ENCODE results near the gene CDK15. TPM values are rescaled to one million over a fixed set of nuclear protein-coding genes. Genes with fewer than 3 reads are reported as not detected.

CDK15 gene
- total RNA-seq, 1 donor from 2014 or later = 2.3 TPM

DNA sequence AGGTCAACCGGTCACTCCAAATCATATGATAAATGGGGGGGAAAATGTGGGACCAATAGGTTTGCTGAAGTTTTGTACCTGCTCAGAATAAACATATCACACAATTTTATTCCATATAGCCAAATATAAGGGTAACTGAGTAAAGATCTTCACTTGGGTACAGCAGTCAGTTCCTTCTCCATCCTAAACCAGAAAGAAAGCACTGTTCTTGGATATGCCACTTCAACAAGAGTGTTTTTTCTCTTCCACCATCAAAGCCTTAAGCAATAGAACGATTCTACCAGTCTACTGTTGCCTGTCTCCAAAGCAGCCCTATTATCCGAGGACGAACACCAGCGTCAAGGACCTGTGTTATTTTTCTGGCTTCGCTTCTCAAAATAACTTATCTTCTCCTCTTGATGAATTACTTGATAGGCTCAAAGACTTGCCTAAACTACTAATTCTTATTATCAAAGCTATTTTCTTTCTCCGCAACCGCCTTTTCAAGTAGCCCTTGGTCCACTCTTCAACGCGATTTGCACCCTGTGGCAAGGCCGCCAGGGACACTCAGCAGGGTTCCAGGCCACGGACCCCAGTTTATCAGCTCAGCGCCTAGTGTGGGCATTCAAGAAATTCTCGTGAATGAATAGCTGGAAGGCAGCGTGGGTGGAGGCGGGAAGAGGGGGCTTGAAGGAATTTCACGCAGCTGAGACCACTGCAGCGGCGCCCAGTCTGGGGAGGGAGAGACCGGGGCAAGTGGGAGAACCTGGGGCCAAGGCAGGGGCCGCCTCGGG is 26.2 kb upstream of the CDK15 start:
- TF ChIP-seq, protein P1, sequence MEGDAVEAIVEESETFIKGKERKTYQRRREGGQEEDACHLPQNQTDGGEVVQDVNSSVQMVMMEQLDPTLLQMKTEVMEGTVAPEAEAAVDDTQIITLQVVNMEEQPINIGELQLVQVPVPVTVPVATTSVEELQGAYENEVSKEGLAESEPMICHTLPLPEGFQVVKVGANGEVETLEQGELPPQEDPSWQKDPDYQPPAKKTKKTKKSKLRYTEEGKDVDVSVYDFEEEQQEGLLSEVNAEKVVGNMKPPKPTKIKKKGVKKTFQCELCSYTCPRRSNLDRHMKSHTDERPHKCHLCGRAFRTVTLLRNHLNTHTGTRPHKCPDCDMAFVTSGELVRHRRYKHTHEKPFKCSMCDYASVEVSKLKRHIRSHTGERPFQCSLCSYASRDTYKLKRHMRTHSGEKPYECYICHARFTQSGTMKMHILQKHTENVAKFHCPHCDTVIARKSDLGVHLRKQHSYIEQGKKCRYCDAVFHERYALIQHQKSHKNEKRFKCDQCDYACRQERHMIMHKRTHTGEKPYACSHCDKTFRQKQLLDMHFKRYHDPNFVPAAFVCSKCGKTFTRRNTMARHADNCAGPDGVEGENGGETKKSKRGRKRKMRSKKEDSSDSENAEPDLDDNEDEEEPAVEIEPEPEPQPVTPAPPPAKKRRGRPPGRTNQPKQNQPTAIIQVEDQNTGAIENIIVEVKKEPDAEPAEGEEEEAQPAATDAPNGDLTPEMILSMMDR (conservative IDR thresholded peaks at IDR 0.05; ENCODE audit: low read depth, low read length) = no peak
- no peak for DNase-seq (ENCODE audit: low read depth)

GRCh38 chr2:201780674-201781493 is 25.5 kb upstream of the CDK15 start, which contains the start of gene ALS2:
TSS of gene ALS2 (minus strand) at chr2:201780933. CDS start at chr2:201768885, 12,048 bp downstream.
- TF ChIP-seq, protein P1 (conservative IDR thresholded peaks at IDR 0.05; ENCODE audit: low read depth, low read length) = no peak
- peak within 1 kb of the TSS; percentile 87 for H3K4me3 ChIP-seq (ENCODE audit: low read depth, low read length)
- DNase-seq (ENCODE audit: low read depth) = peak; percentile 97

More for the DNA sequence above, 26.2 kb upstream of the CDK15 start:
- peak overlapping the region; percentile 87 for H3K4me3 ChIP-seq (ENCODE audit: low read depth, low read length)

GRCh38 chr2:201781557-201782051 is 24.7 kb upstream of the CDK15 start:
- H3K4me3 ChIP-seq (ENCODE audit: low read depth, low read length) = peak overlapping the region; percentile 87
- TF ChIP-seq, protein P1 (conservative IDR thresholded peaks at IDR 0.05; ENCODE audit: low read depth, low read length) = no peak
- no peak for DNase-seq (ENCODE audit: low read depth)

- DNase-seq (ENCODE audit: low read depth) = no peak
- H3K4me3 ChIP-seq (ENCODE audit: low read depth, low read length) = no peak overlapping the region
These were observed 21.8 kb upstream of the CDK15 start for GRCh38 chr2:201784563-201784962.

GRCh38 chr2:201785135-201785534 is 21.2 kb upstream of the CDK15 start:
- TF ChIP-seq, protein P1 (conservative IDR thresholded peaks at IDR 0.05; ENCODE audit: low read depth, low read length) = no peak
- no peak overlapping the region for H3K4me3 ChIP-seq (ENCODE audit: low read depth, low read length)
- no peak for DNase-seq (ENCODE audit: low read depth)

More at GRCh38 chr2:201784563-201784962, 21.8 kb upstream of the CDK15 start:
- TF ChIP-seq, protein P1 (conservative IDR thresholded peaks at IDR 0.05; ENCODE audit: low read depth, low read length) = no peak

GRCh38 chr2:201786471-201786870 is 19.9 kb upstream of the CDK15 start:
- DNase-seq (ENCODE audit: low read depth) = no peak
- TF ChIP-seq, protein P1 (conservative IDR thresholded peaks at IDR 0.05; ENCODE audit: low read depth, low read length) = no peak
- H3K4me3 ChIP-seq (ENCODE audit: low read depth, low read length) = no peak overlapping the region
